IMR-90 (cell line): ENCODE data around the gene BCL2L13.

ENCODE experiments used
- BHLHE40 ChIP-seq: fragments of 150-350 bp; IDR thresholded peaks from 2 replicates; pipeline ENCODE4 v1.6.1; 2016; ENCODE audit warnings: mild to moderate bottlenecking, low read depth, low read length
- CEBPB ChIP-seq: IDR thresholded peaks from 2 replicates; pipeline ENCODE4 v1.6.1; 2012; ENCODE audit warnings: low read depth, low read length, improper control_type of control experiment
- CTCF ChIP-seq: conservative IDR thresholded peaks from 2 replicates; pipeline ENCODE4 v1.5.1; 2012; ENCODE audit warnings: mild to moderate bottlenecking, low read depth, low read length, improper control_type of control experiment
- ELK1 ChIP-seq: fragments of 150-350 bp; IDR thresholded peaks from 2 replicates; pipeline ENCODE4 v1.6.1; 2016; ENCODE audit warnings: low read depth, mild to moderate bottlenecking, low read length, moderate library complexity, borderline replicate concordance
- FOS ChIP-seq: fragments of 150-350 bp; IDR thresholded peaks from 2 replicates; pipeline ENCODE4 v1.6.1; 2016; ENCODE audit warnings: low read depth, low read length
- MAFK ChIP-seq: IDR thresholded peaks from 2 replicates; pipeline ENCODE4 v1.6.1; 2012; ENCODE audit warnings: low read depth, low read length, improper control_type of control experiment
- MAZ ChIP-seq: IDR thresholded peaks from 2 replicates; pipeline ENCODE4 v1.6.1; 2012; ENCODE audit warnings: low read depth, mild to moderate bottlenecking, low read length, improper control_type of control experiment, moderate library complexity, borderline replicate concordance
- MXI1 ChIP-seq: IDR thresholded peaks from 2 replicates; pipeline ENCODE4 v1.6.1; 2012; ENCODE audit warnings: low read depth, mild to moderate bottlenecking, low read length, moderate library complexity, borderline replicate concordance
- NFE2L2 ChIP-seq: fragments of 150-350 bp; IDR thresholded peaks from 2 replicates; pipeline ENCODE4 v1.6.1; 2016; ENCODE audit warnings: low read depth, mild to moderate bottlenecking, low read length
- POLR2A ChIP-seq: IDR thresholded peaks from 2 replicates; pipeline ENCODE4 v1.6.1; 2012; ENCODE audit warnings: mild to moderate bottlenecking, low read depth, low read length
- RAD21 ChIP-seq: IDR thresholded peaks from 2 replicates; pipeline ENCODE4 v1.6.1; 2012; ENCODE audit warnings: low read length, improper control_type of control experiment
- RCOR1 ChIP-seq: IDR thresholded peaks from 2 replicates; pipeline ENCODE4 v1.6.1; 2012; ENCODE audit warnings: mild to moderate bottlenecking, low read length, improper control_type of control experiment; ENCODE audit not compliant: insufficient replicate concordance
- RFX5 ChIP-seq: IDR thresholded peaks from 2 replicates; pipeline ENCODE4 v1.8.0; 2012; ENCODE audit warnings: low read depth, mild to moderate bottlenecking, low read length, moderate library complexity
- USF2 ChIP-seq: fragments of 150-350 bp; IDR thresholded peaks from 2 replicates; pipeline ENCODE4 v1.6.1; 2017; ENCODE audit warnings: mild to moderate bottlenecking, antibody characterized with exemption, low read length, low read depth

GRCh38 chr22:17647991-17648390, 9.4 kb downstream of the BCL2L13 start:
- TF ChIP-seq CTCF (no peak), BHLHE40 (no peak), USF2 (no peak), FOS (no peak), POLR2A (no peak), CEBPB (peak; percentile 50), RCOR1 (no peak), MXI1 (no peak), MAFK (no peak), RFX5 (no peak), MAZ (no peak), RAD21 (no peak), ELK1 (no peak), NFE2L2 (no peak)
